ENCODE results near the gene SLC39A9.

The SLC39A9 gene

DNA sequence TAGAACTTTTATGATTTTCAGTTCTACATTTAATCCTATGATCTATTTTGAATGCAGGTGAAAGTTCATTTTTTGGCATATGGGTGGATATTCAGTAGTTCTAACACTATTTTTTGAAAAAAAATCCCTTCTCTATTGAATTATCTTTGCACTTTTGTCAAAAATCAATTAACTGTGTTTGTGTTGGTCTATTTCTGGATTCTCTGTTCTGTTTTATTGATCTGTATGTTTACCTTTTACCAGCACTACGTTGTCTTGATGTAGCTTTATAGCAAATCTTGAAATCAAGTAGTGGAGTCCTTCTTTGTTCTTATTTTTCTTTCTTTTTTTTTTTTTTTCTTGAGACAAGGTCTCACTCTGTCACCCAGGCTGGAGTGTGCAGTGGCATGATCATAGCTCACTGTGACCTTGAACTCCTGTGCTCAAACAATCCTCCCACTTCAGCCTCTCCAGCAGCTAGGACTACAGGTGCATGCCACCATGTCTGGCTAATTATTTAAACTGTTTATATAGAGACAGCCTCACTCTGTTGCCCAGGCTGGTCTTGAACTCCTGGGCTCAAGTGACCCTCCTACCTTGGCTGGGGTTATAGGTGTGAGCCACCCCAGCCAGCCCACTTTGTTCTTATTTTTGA lies 31.9 kb downstream of the SLC39A9 start:
- no peaks in the 10 kb centered on the region for H3K27me3 ChIP-seq (ENCODE audit: low read depth, low read length)
- H3K36me3 ChIP-seq (replicated peaks; ENCODE audit: low read depth, low read length): peaks cover 22% of the 10 kb centered on the region
- H2AFZ ChIP-seq (ENCODE audit: low read depth, low read length): no peak overlapping the region
- TF ChIP-seq EZH2phosphoT487 (IDR thresholded peaks at IDR 0.05; ENCODE audit: low read depth): no peak
- no peak for TF ChIP-seq CTCF (IDR thresholded peaks at IDR 0.05; ENCODE audit: low read depth, low read length)
- H3K4me2 ChIP-seq (ENCODE audit: low read length): no peak overlapping the region
- peaks cover 11% of the 10 kb centered on the region for H4K20me1 ChIP-seq (ENCODE audit: insufficient read depth, low read length)
- H3K9ac ChIP-seq (ENCODE audit: low read length): no peak overlapping the region
- H3K79me2 ChIP-seq (ENCODE audit: low read length): peaks cover 29% of the 10 kb centered on the region
- H3K4me3 ChIP-seq (ENCODE audit: low read length): no peak overlapping the region
- H3K9me3 ChIP-seq (ENCODE audit: insufficient read depth, low read length): no peaks in the 10 kb centered on the region
- H3K4me1 ChIP-seq (ENCODE audit: low read length): peaks cover 19% of the 10 kb centered on the region
- no peak overlapping the region for H3K27ac ChIP-seq (ENCODE audit: low read length)

GRCh38 chr14:69432364-69432763 lies 33.9 kb downstream of the SLC39A9 start:
- H3K4me3 ChIP-seq (ENCODE audit: low read length): no peak overlapping the region

GRCh38 chr14:69439521-69440270 lies 41.2 kb downstream of the SLC39A9 start:
- H3K79me2 ChIP-seq (ENCODE audit: low read length): peaks cover 27% of the 10 kb centered on the region

More at GRCh38 chr14:69432364-69432763, 33.9 kb downstream of the SLC39A9 start:
- Histone ChIP-seq H3K36me3 (replicated peaks; ENCODE audit: low read depth, low read length) (peaks cover 14% of the 10 kb centered on the region), H3K79me2 (ENCODE audit: low read length) (peaks cover 43% of the 10 kb centered on the region), H2AFZ (ENCODE audit: low read depth, low read length) (no peak overlapping the region), H3K9me3 (ENCODE audit: insufficient read depth, low read length) (no peaks in the 10 kb centered on the region), H3K4me2 (ENCODE audit: low read length) (no peak overlapping the region), H3K9ac (ENCODE audit: low read length) (no peak overlapping the region), H4K20me1 (ENCODE audit: insufficient read depth, low read length) (peaks cover 11% of the 10 kb centered on the region), H3K27ac (ENCODE audit: low read length) (no peak overlapping the region), H3K4me1 (ENCODE audit: low read length) (peaks cover 19% of the 10 kb centered on the region), H3K27me3 (ENCODE audit: low read depth, low read length) (no peaks in the 10 kb centered on the region)
- no peak for TF ChIP-seq EZH2phosphoT487 (IDR thresholded peaks at IDR 0.05; ENCODE audit: low read depth)
- no peak for TF ChIP-seq CTCF (IDR thresholded peaks at IDR 0.05; ENCODE audit: low read depth, low read length)

More at GRCh38 chr14:69439521-69440270, 41.2 kb downstream of the SLC39A9 start:
- peaks cover 15% of the 10 kb centered on the region for H3K4me1 ChIP-seq (ENCODE audit: low read length)
- H2AFZ ChIP-seq (ENCODE audit: low read depth, low read length): no peak overlapping the region
- H3K36me3 ChIP-seq (replicated peaks; ENCODE audit: low read depth, low read length): peaks cover 16% of the 10 kb centered on the region
- no peaks in the 10 kb centered on the region for H3K27me3 ChIP-seq (ENCODE audit: low read depth, low read length)
- no peak overlapping the region for H3K9ac ChIP-seq (ENCODE audit: low read length)
- no peak for TF ChIP-seq CTCF (IDR thresholded peaks at IDR 0.05; ENCODE audit: low read depth, low read length)
- TF ChIP-seq EZH2phosphoT487 (IDR thresholded peaks at IDR 0.05; ENCODE audit: low read depth): no peak
- no peaks in the 10 kb centered on the region for H4K20me1 ChIP-seq (ENCODE audit: insufficient read depth, low read length)
- H3K9me3 ChIP-seq (ENCODE audit: insufficient read depth, low read length): no peaks in the 10 kb centered on the region
- H3K27ac ChIP-seq (ENCODE audit: low read length): no peak overlapping the region
- no peak overlapping the region for H3K4me3 ChIP-seq (ENCODE audit: low read length)
- no peak overlapping the region for H3K4me2 ChIP-seq (ENCODE audit: low read length)
